SK-N-MC (cell line): ENCODE measurements around the gene FCRLB.

Source experiments
- EZH2 ChIP-seq: fragments of 200-600 bp; sonication (generic); IDR thresholded peaks from one replicate; pipeline ENCODE4 v1.6.1; 2017; ENCODE audit warnings: antibody characterized with exemption
- FOXP2 ChIP-seq: optimal IDR thresholded peaks from 2 replicates; pipeline ENCODE3; 2011; ENCODE audit warnings: mild to moderate bottlenecking, moderate library complexity; ENCODE audit not compliant: insufficient read depth; ENCODE audit errors: extremely low read length, control extremely low read depth
- POLR2AphosphoS5 ChIP-seq: IDR thresholded peaks from 2 replicates; pipeline ENCODE4 v1.6.1; 2012; ENCODE audit warnings: mild to moderate bottlenecking, low read depth, low read length, borderline replicate concordance

- TF ChIP-seq POLR2AphosphoS5 (no peak), FOXP2 (no peak), EZH2 (no peak)
Observed at GRCh38 chr1:161738627-161739287, 17.4 kb downstream of the FCRLB start.
